HEK293 (cell line): ENCODE results near the gene UBE2Q2.
"Not testable (repeated sequence)": the region's sequence is repeated elsewhere in the genome, so short reads cannot be mapped to it uniquely, and the experiment has no call there.

ENCODE experiments used
- CTCF ChIA-PET: fragments of 350-600 bp; formaldehyde crosslinking; extraction: SDS; loops from one replicate; lab custom pipeline; 2021; ENCODE audit warnings: antibody characterized with exemption; lab: Yijun Ruan, JAX
- POLR2A ChIA-PET: fragments of 300-600 bp; formaldehyde crosslinking; extraction: SDS; loops from one replicate; lab custom pipeline; 2020; ENCODE audit warnings: antibody characterized with exemption, inconsistent platforms; lab: Yijun Ruan, JAX
- H3K27ac ChIP-seq: fragments of 200-500 bp; sonication (Bioruptor generic); 2 replicates; pipeline ENCODE4 v1.5.1; 2014; ENCODE audit warnings: low read depth, low read length, control low read depth, inconsistent platforms; ENCODE audit errors: extremely low read depth
- H3K36me3 ChIP-seq, 2 experiments: fragments of 200-500 bp in 1 of 2; sonication (Bioruptor generic) in 1 of 2; 1 replicate in 1 of 2; 2 replicates in 1 of 2; pipeline ENCODE4 v1.5.1; 2014 to 2017; ENCODE audit warnings: inconsistent platforms in 2 of 2, low read length in 2 of 2; ENCODE audit not compliant: control insufficient read depth in 2 of 2, insufficient read depth in 1 of 2
- H3K4me1 ChIP-seq: fragments of 200-500 bp; sonication (Bioruptor generic); 2 replicates; pipeline ENCODE4 v1.5.1; 2014; ENCODE audit warnings: mild to moderate bottlenecking, low read length, inconsistent platforms; ENCODE audit not compliant: control insufficient read depth, insufficient read depth
- H3K4me3 ChIP-seq: 2 replicates; pipeline ENCODE4 v1.5.1; 2011; ENCODE audit warnings: low read depth, mild to moderate bottlenecking, control low read depth, low read length, moderate library complexity
- H3K9me3 ChIP-seq: fragments of 200-500 bp; sonication (Bioruptor generic); 2 replicates; pipeline ENCODE4 v1.5.1; 2014; ENCODE audit warnings: low read depth, low read length, inconsistent platforms; ENCODE audit not compliant: control insufficient read depth, insufficient read depth
- EGR2 ChIP-seq: fragments of 450-650 bp; formaldehyde crosslinking; IDR thresholded peaks from 2 replicates; pipeline ENCODE4 v1.5.1; 2016; ENCODE audit warnings: low read depth, missing biosample characterization, missing genetic modification characterization
- FEZF1 ChIP-seq: fragments of 450-650 bp; formaldehyde crosslinking; IDR thresholded peaks from 2 replicates; pipeline ENCODE4 v1.5.1; 2016; ENCODE audit warnings: missing biosample characterization, missing genetic modification characterization
- KLF1 ChIP-seq: fragments of 450-650 bp; formaldehyde crosslinking; IDR thresholded peaks from 2 replicates; pipeline ENCODE4 v1.5.1; 2016; ENCODE audit warnings: missing biosample characterization, missing genetic modification characterization
- PRDM10 ChIP-seq: fragments of 450-650 bp; formaldehyde crosslinking; IDR thresholded peaks from 2 replicates; pipeline ENCODE4 v1.5.1; 2016; ENCODE audit warnings: missing biosample characterization, missing genetic modification characterization
- SALL2 ChIP-seq: fragments of 450-650 bp; formaldehyde crosslinking; IDR thresholded peaks from 2 replicates; pipeline ENCODE4 v1.5.0; 2017; ENCODE audit warnings: missing biosample characterization, mild to moderate bottlenecking, missing genetic modification characterization, borderline replicate concordance
- ZFP69B ChIP-seq: fragments of 450-650 bp; formaldehyde crosslinking; IDR thresholded peaks from 2 replicates; pipeline ENCODE4 v1.5.1; 2016; ENCODE audit warnings: missing biosample characterization, missing genetic modification characterization
- ZNF140 ChIP-seq: fragments of 450-650 bp; formaldehyde crosslinking; IDR thresholded peaks from 2 replicates; pipeline ENCODE4 v1.5.1; 2016; ENCODE audit warnings: missing biosample characterization, missing genetic modification characterization
- ZNF146 ChIP-seq: fragments of 450-650 bp; formaldehyde crosslinking; IDR thresholded peaks from 2 replicates; pipeline ENCODE4 v1.5.1; 2016; ENCODE audit warnings: missing biosample characterization, missing genetic modification characterization
- ZNF2 ChIP-seq: fragments of 450-650 bp; formaldehyde crosslinking; IDR thresholded peaks from 2 replicates; pipeline ENCODE4 v1.5.1; 2016; ENCODE audit warnings: missing biosample characterization, missing genetic modification characterization
- ZNF292 ChIP-seq: fragments of 450-650 bp; formaldehyde crosslinking; IDR thresholded peaks from 2 replicates; pipeline ENCODE4 v1.5.1; 2016; ENCODE audit warnings: low read depth, missing biosample characterization, missing genetic modification characterization, borderline replicate concordance
- ZNF302 ChIP-seq: fragments of 450-650 bp; formaldehyde crosslinking; IDR thresholded peaks from 2 replicates; pipeline ENCODE4 v1.5.1; 2016; ENCODE audit warnings: missing biosample characterization, missing genetic modification characterization, low read depth
- ZNF350 ChIP-seq: fragments of 450-650 bp; formaldehyde crosslinking; IDR thresholded peaks from 2 replicates; pipeline ENCODE4 v1.5.0; 2017; ENCODE audit warnings: missing biosample characterization, mild to moderate bottlenecking, missing genetic modification characterization
- ZNF366 ChIP-seq: fragments of 450-650 bp; formaldehyde crosslinking; conservative IDR thresholded peaks from 2 replicates; pipeline ENCODE4 v1.5.1; 2016; ENCODE audit warnings: missing biosample characterization, missing genetic modification characterization
- ZNF391 ChIP-seq: fragments of 450-650 bp; formaldehyde crosslinking; IDR thresholded peaks from 2 replicates; pipeline ENCODE4 v1.5.1; 2016; ENCODE audit warnings: low read depth, missing biosample characterization, missing genetic modification characterization, borderline replicate concordance
- ZNF544 ChIP-seq: fragments of 450-650 bp; formaldehyde crosslinking; IDR thresholded peaks from 2 replicates; pipeline ENCODE4 v1.5.0; 2017; ENCODE audit warnings: missing biosample characterization, missing genetic modification characterization
- ZNF610 ChIP-seq: fragments of 450-650 bp; formaldehyde crosslinking; IDR thresholded peaks from 2 replicates; pipeline ENCODE4 v1.5.1; 2016; ENCODE audit warnings: missing biosample characterization, missing genetic modification characterization, borderline replicate concordance
- ZNF621 ChIP-seq: fragments of 450-650 bp; formaldehyde crosslinking; IDR thresholded peaks from 2 replicates; pipeline ENCODE4 v1.5.1; 2017; ENCODE audit warnings: missing biosample characterization, missing genetic modification characterization
- ZNF629 ChIP-seq: fragments of 450-650 bp; formaldehyde crosslinking; IDR thresholded peaks from 2 replicates; pipeline ENCODE4 v1.5.1; 2017; ENCODE audit warnings: missing biosample characterization, missing genetic modification characterization
- ZNF76 ChIP-seq: fragments of 450-650 bp; formaldehyde crosslinking; IDR thresholded peaks from 2 replicates; pipeline ENCODE4; 2016; ENCODE audit warnings: low read depth, missing biosample characterization, missing genetic modification characterization, borderline replicate concordance
- ZXDB ChIP-seq: fragments of 450-650 bp; formaldehyde crosslinking; IDR thresholded peaks from 2 replicates; pipeline ENCODE4 v1.5.1; 2016; ENCODE audit warnings: missing biosample characterization, missing genetic modification characterization

UBE2Q2 gene

GRCh38 chr15:75801859-75802593 is 41.2 kb upstream of the UBE2Q2 start (continued):
- TF ChIP-seq ZNF621 (tag by site-specific recombination) = no peak
- 0 out of 2 replicates have a peak, but pooled peaks have one; percentile 25 for TF ChIP-seq ZNF629
- TF ChIP-seq KLF1 (tag by site-specific recombination) = peak; percentile 38; the same call in 1 of the 2 replicates
- TF ChIP-seq ZNF76 = no peak
- no peak for TF ChIP-seq ZNF544
- TF ChIP-seq EGR2 (tag by site-specific recombination) = no peak
- no peak for TF ChIP-seq ZNF292 (tag by site-specific recombination)
- 0 out of 2 replicates have a peak, but pooled peaks have one; percentile 18 for TF ChIP-seq ZXDB (tag by site-specific recombination)
- TF ChIP-seq ZNF2 (tag by site-specific recombination) = peak; percentile 73; the same call in 1 of the 2 replicates
- peak; percentile 49; the same call in 1 of the 2 replicates for TF ChIP-seq ZNF366 (tag by site-specific recombination)
- TF ChIP-seq ZNF350 = no peak
- no peak for TF ChIP-seq SALL2 (tag by site-specific recombination)
- no peak for TF ChIP-seq ZNF146 (tag by site-specific recombination)
- TF ChIP-seq ZFP69B (tag by site-specific recombination) = 0 out of 2 replicates have a peak, but pooled peaks have one; percentile 12
- TF ChIP-seq ZNF140 (tag by site-specific recombination) = no peak
- TF ChIP-seq PRDM10 = peak; percentile 80
- no peak for TF ChIP-seq FEZF1 (tag by site-specific recombination)
- peak; percentile 35; the same call in 1 of the 2 replicates for TF ChIP-seq ZNF391 (tag by site-specific recombination)
- no peak for TF ChIP-seq ZNF302 (tag by site-specific recombination)
- 0 out of 2 replicates have a peak, but pooled peaks have one; percentile 54 for TF ChIP-seq ZNF610 (tag by site-specific recombination)

GRCh38 chr15:75807486-75807885 is 35.8 kb upstream of the UBE2Q2 start:
- H3K4me3 ChIP-seq, H3K36me3 ChIP-seq, POLR2A ChIA-PET, H3K9me3 ChIP-seq, H3K27ac ChIP-seq, H3K4me1 ChIP-seq: not testable (repeated sequence)
- CTCF ChIA-PET = interaction anchor here (1.0 to 3.6 kb wide), 2 partner anchors 121 to 331 kb away, joined by 5 to 48 read pairs; no protein-coding TSS in a partner anchor

GRCh38 chr15:75808009-75808408 is 35.2 kb upstream of the UBE2Q2 start:
- H3K27ac ChIP-seq, POLR2A ChIA-PET, H3K36me3 ChIP-seq, H3K9me3 ChIP-seq, H3K4me1 ChIP-seq, H3K4me3 ChIP-seq: not testable (repeated sequence)
- CTCF ChIA-PET = interaction anchor here (1.0 to 4.7 kb wide), 3 partner anchors 114 to 331 kb away, joined by 5 to 51 read pairs (median 48); no protein-coding TSS in a partner anchor
